Erythroblast (primary cell): ENCODE data around the gene TPPP.

ENCODE experiments used
- GATA1 ChIP-seq: IDR thresholded peaks from 2 replicates; pipeline ENCODE4 v1.6.1; 2011; ENCODE audit warnings: low read depth, mild to moderate bottlenecking, control low read depth, low read length, moderate library complexity
- POLR2A ChIP-seq: IDR thresholded peaks from 2 replicates; pipeline ENCODE4 v1.6.1; 2011; ENCODE audit warnings: mild to moderate bottlenecking, low read length

DNA sequence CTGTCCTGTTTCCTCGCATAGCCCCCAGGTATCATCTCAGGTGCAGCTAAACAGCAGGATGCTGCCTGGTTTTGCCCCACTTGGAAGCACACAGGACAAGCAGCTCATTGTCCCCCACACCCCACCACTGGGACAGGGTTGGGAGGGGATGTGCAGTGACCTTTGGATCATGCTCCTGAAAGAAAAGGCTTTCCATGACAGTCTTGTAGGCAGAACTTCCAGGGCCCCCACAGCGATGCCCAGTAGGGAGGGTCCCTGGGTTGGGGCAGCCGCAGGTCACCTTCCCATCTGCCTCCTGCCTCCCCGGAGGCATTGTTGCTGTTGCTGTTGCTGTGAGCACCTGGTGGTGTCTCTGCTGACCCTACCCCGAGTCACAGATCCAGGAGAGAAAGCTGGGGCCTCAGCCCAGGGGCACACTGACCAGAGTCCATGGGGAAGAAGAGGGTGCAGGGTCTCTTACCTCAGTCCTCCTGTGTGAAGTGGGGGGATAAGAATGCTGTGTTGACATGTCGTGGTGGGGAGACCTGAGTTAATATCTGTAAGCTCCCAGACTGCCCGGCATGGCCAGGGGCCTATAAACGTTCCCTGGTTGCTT lies 72.5 kb downstream of the TPPP start:
- TF ChIP-seq POLR2A, result no peak
- no peak for TF ChIP-seq GATA1
